Liver (tissue), 9 donors: ENCODE measurements around the gene RBMS2. TPM values are rescaled to one million over a fixed set of nuclear protein-coding genes. Genes with fewer than 3 reads are reported as not detected.
A peak's percentile ranks its signal among the peaks of the same experiment; 100 is the strongest.

Source experiments
- DNase-seq: peaks from one replicate; pipeline ENCODE4 v3.0.0-alpha.2; 2017; ENCODE audit warnings: low spot score
- H3K27ac ChIP-seq, 2 donors: one replicate each; pipeline ENCODE4 v1.7.0; 2013; ENCODE audit warnings: inconsistent platforms in 2 of 2, low read length in 2 of 2, control low read depth in 1 of 2, low read depth in 1 of 2, mild to moderate bottlenecking in 1 of 2
- H3K27me3 ChIP-seq, 4 donors: one replicate each; pipeline versions ENCODE4 v1.6.1 to v1.7.0; 2013; ENCODE audit warnings: low read length in 3 of 4, inconsistent platforms in 1 of 4, mild to moderate bottlenecking in 1 of 4, moderate library complexity in 1 of 4; ENCODE audit not compliant: control insufficient read depth in 4 of 4, insufficient read depth in 4 of 4
- H3K36me3 ChIP-seq, 4 donors: one replicate each; pipeline versions ENCODE4 v1.6.1 to v1.7.0; 2013; ENCODE audit warnings: low read length in 3 of 4, mild to moderate bottlenecking in 3 of 4, low read depth in 1 of 4, moderate library complexity in 1 of 4; ENCODE audit not compliant: control insufficient read depth in 4 of 4, insufficient read depth in 3 of 4
- H3K4me1 ChIP-seq, 4 donors: one replicate each; pipeline versions ENCODE4 v1.6.1 to v1.7.0; 2013; ENCODE audit warnings: low read length in 3 of 4, mild to moderate bottlenecking in 3 of 4, moderate library complexity in 1 of 4; ENCODE audit not compliant: control insufficient read depth in 4 of 4, insufficient read depth in 4 of 4
- H3K4me3 ChIP-seq, 3 donors: one replicate each; pipeline versions ENCODE4 v1.6.1 to v1.7.0; 2013; ENCODE audit warnings: low read length in 3 of 3, control low read depth in 1 of 3, low read depth in 1 of 3, mild to moderate bottlenecking in 1 of 3
- H3K9ac ChIP-seq, 2 donors: one replicate each; pipeline ENCODE4 v1.7.0; 2013; ENCODE audit warnings: low read length in 2 of 2, mild to moderate bottlenecking in 2 of 2, moderate library complexity in 2 of 2, control low read depth in 1 of 2, low read depth in 1 of 2
- H3K9me3 ChIP-seq, 4 donors: one replicate each; pipeline versions ENCODE4 v1.6.1 to v1.7.0; 2013; ENCODE audit warnings: low read length in 3 of 4; ENCODE audit not compliant: control insufficient read depth in 4 of 4
- ATF3 ChIP-seq: IDR thresholded peaks from 2 replicates; pipeline ENCODE4 v1.6.1; 2016; ENCODE audit warnings: antibody characterized with exemption
- CTCF ChIP-seq: fragments of 150-350 bp; IDR thresholded peaks from 2 replicates; pipeline ENCODE4 v1.5.1; 2017; ENCODE audit warnings: improper control_type of control experiment, low read depth, low read length; ENCODE audit not compliant: missing input control
- EGR1 ChIP-seq, 2 donors: IDR thresholded peaks; 2 replicates each; pipeline ENCODE4 v1.6.1; 2016 to 2018; ENCODE audit warnings: antibody characterized with exemption in 2 of 2, low read depth in 2 of 2
- FOXA1 ChIP-seq: IDR thresholded peaks from 2 replicates; pipeline ENCODE4 v1.6.1; 2016; ENCODE audit warnings: antibody characterized with exemption
- FOXA2 ChIP-seq: IDR thresholded peaks from 2 replicates; pipeline ENCODE4 v1.6.1; 2016; ENCODE audit warnings: antibody characterized with exemption
- GABPA ChIP-seq, 2 donors: IDR thresholded peaks in 1 of 2; conservative IDR thresholded peaks in 1 of 2; 2 replicates each; pipeline ENCODE4 v1.6.1; 2016; ENCODE audit warnings: antibody characterized with exemption in 2 of 2, mild to moderate bottlenecking in 1 of 2, moderate library complexity in 1 of 2
- HNF4A ChIP-seq, 2 donors: conservative IDR thresholded peaks; 2 replicates each; pipeline ENCODE4 v1.6.1; 2016; ENCODE audit warnings: antibody characterized with exemption in 2 of 2, mild to moderate bottlenecking in 2 of 2
- HNF4G ChIP-seq: IDR thresholded peaks from 2 replicates; pipeline ENCODE4 v1.6.1; 2016; ENCODE audit warnings: antibody characterized with exemption
- JUND ChIP-seq, 2 donors: IDR thresholded peaks; 2 replicates each; pipeline ENCODE4 v1.6.1; 2016; ENCODE audit warnings: antibody characterized with exemption in 2 of 2
- MAX ChIP-seq: IDR thresholded peaks from 2 replicates; pipeline ENCODE4 v1.6.1; 2016; ENCODE audit warnings: antibody characterized with exemption
- NR2F2 ChIP-seq: IDR thresholded peaks from 2 replicates; pipeline ENCODE4 v1.6.1; 2016; ENCODE audit warnings: antibody characterized with exemption
- RAD21 ChIP-seq, 2 donors: IDR thresholded peaks; 2 replicates each; pipeline ENCODE4 v1.6.1; 2016; ENCODE audit warnings: antibody characterized with exemption in 2 of 2, mild to moderate bottlenecking in 2 of 2
- REST ChIP-seq: IDR thresholded peaks from 2 replicates; pipeline ENCODE4 v1.6.1; 2016; ENCODE audit warnings: antibody characterized with exemption, mild to moderate bottlenecking
- RXRA ChIP-seq, 2 donors: IDR thresholded peaks; 2 replicates each; pipeline ENCODE4 v1.6.1; 2017 to 2018; ENCODE audit warnings: antibody characterized with exemption in 2 of 2, mild to moderate bottlenecking in 1 of 2
- SP1 ChIP-seq: IDR thresholded peaks from 2 replicates; pipeline ENCODE4 v1.6.1; 2018; ENCODE audit warnings: antibody characterized with exemption, mild to moderate bottlenecking
- TAF1 ChIP-seq: conservative IDR thresholded peaks from 2 replicates; pipeline ENCODE4 v1.6.1; 2016; ENCODE audit warnings: antibody characterized with exemption, mild to moderate bottlenecking
- YY1 ChIP-seq: IDR thresholded peaks from 2 replicates; pipeline ENCODE4 v1.6.1; 2016; ENCODE audit warnings: antibody characterized with exemption, mild to moderate bottlenecking
- WGBS: extraction: QIAGEN DNeasy Blood & Tissue Kit; methylation state at CpG from one replicate; pipeline ENCODE4 v1.1.7; 2013; 5-methylcytosine and 5-hydroxymethylcytosine counted together
- polyA plus RNA-seq, 2 donors: library from polyadenylated mRNA; stranded (reverse) in 1 of 2; unstranded in 1 of 2; fragments of 200-250 nt in 1 of 2; fragments of >200 nt in 1 of 2; fragmentation: Nextera tagmentation in 1 of 2; extraction: Ambion mirVana in 1 of 2; gene quantifications; one replicate each; pipeline versions ENCODE4 v1.2.1 to v1.2.3, GENCODE V29; 2013 to 2015
- total RNA-seq, 2 donors: library from RNA; depleted of rRNA; stranded (reverse); fragments of >200 nt; gene quantifications; one replicate each; pipeline ENCODE4 v1.2.3, GENCODE V29; 2014
- TF ChIP-seq, protein P1 (sequence below): IDR thresholded peaks from 2 replicates; pipeline ENCODE4 v1.6.1; 2016; ENCODE audit warnings: antibody characterized with exemption
- donor health status: healthy.
- donor health status: healthy.
- donor health status: healthy.
- donor health status: healthy.
- donor health status: healthy.

RBMS2 gene
- total and polyA plus RNA-seq, 4 donors, result 1.2 to 3.8 (median 1.8) TPM

DNA sequence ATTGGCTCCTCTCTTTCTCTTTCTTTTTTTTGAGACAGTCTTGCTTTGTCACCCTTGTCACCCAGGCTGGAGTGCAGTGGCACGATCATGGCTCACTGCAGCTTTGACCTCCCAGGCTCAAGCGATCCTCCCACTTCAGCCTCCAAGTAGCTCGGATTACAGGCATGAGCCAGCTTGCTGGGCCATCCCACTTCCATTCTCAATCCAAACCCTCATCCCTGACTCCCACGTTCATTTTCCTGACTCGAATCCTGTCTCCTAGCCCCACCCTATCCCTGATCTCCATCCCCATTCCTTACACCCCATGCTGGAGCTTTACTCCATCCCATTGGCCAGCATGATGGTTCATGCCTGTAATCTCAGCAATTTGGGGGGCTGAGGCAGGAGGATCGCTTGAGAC is 45.5 kb upstream of the RBMS2 start:
- H3K9ac ChIP-seq, result no peak overlapping the region
- peaks cover 0 to 17% (median 15%) of the 10 kb centered on the region in 4 donors for H3K36me3 ChIP-seq
- no peak for TF ChIP-seq MAX
- no peak for TF ChIP-seq FOXA2
- no peak for TF ChIP-seq EGR1 (IDR thresholded peaks at IDR 0.05; ENCODE audit: low read depth in 2 of 2)
- peak overlapping the region; percentile 28 to 74 for H3K27ac ChIP-seq
- DNase-seq, result no peak
- no peak overlapping the region for H3K4me3 ChIP-seq
- WGBS, result 80% methylated on average over 6 of the region's 6 CpGs
- peaks cover 3 to 56% (median 44%) of the 10 kb centered on the region in 4 donors for H3K4me1 ChIP-seq
- no peaks in the 10 kb centered on the region for H3K9me3 ChIP-seq
- no peaks in the 10 kb centered on the region for H3K27me3 ChIP-seq

- H3K9ac ChIP-seq, result no peak overlapping the region
- TF ChIP-seq, protein P1, sequence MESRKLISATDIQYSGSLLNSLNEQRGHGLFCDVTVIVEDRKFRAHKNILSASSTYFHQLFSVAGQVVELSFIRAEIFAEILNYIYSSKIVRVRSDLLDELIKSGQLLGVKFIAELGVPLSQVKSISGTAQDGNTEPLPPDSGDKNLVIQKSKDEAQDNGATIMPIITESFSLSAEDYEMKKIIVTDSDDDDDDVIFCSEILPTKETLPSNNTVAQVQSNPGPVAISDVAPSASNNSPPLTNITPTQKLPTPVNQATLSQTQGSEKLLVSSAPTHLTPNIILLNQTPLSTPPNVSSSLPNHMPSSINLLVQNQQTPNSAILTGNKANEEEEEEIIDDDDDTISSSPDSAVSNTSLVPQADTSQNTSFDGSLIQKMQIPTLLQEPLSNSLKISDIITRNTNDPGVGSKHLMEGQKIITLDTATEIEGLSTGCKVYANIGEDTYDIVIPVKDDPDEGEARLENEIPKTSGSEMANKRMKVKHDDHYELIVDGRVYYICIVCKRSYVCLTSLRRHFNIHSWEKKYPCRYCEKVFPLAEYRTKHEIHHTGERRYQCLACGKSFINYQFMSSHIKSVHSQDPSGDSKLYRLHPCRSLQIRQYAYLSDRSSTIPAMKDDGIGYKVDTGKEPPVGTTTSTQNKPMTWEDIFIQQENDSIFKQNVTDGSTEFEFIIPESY, result peak; percentile 95
- TF ChIP-seq HNF4A (conservative IDR thresholded peaks at IDR 0.05), result peak; percentile 98
- peak; percentile 92 for TF ChIP-seq MAX
- TF ChIP-seq HNF4G, result peak; percentile 84
- peak; percentile 96 for TF ChIP-seq FOXA2
- peak; percentile 92 for TF ChIP-seq FOXA1
- peak; percentile 99 to 100 for TF ChIP-seq RXRA (IDR thresholded peaks at IDR 0.05)
- TF ChIP-seq RAD21 (IDR thresholded peaks at IDR 0.05), result peak in 1 of 2 donors; percentile 16
- TF ChIP-seq YY1, result peak; percentile 84
- peak; percentile 85 for TF ChIP-seq ATF3
- TF ChIP-seq GABPA (IDR thresholded peaks at IDR 0.05 in 1 of 2, conservative IDR thresholded peaks at IDR 0.05 in 1 of 2), result peak in 1 of 2 donors; percentile 36
- TF ChIP-seq CTCF, result no peak
- TF ChIP-seq TAF1, result no peak
- peak; percentile 40 to 75 for TF ChIP-seq EGR1 (IDR thresholded peaks at IDR 0.05; ENCODE audit: low read depth in 2 of 2)
- peak; percentile 86 to 95 for TF ChIP-seq JUND (IDR thresholded peaks at IDR 0.05)
- TF ChIP-seq SP1, result peak; percentile 100
- peak; percentile 95 for TF ChIP-seq NR2F2
- TF ChIP-seq REST, result peak; percentile 75
- no peaks in the 10 kb centered on the region for H3K27me3 ChIP-seq
- peaks cover 3 to 49% (median 36%) of the 10 kb centered on the region in 4 donors for H3K4me1 ChIP-seq
- no peaks in the 10 kb centered on the region for H3K9me3 ChIP-seq
- H3K27ac ChIP-seq, result peak overlapping the region; percentile 83 to 84
- DNase-seq, result peak; percentile 69
- H3K36me3 ChIP-seq, result peaks cover 0 to 13% (median 9%) of the 10 kb centered on the region in 4 donors
- WGBS, result 42% methylated on average over 1 of the region's 1 CpG
- no peak overlapping the region for H3K4me3 ChIP-seq
Observed at GRCh38 chr12:56476972-56477432, 44.6 kb upstream of the RBMS2 start.
